Measurements from ENCODE around the gene MAGI2. TPM values are rescaled to one million over a fixed set of nuclear protein-coding genes. Genes with fewer than 3 reads are reported as not detected.

MAGI2 gene
- total RNA-seq, 6 experiments from 2014 or later: 7.1 to 9.8 (median 8.5) TPM

DNA sequence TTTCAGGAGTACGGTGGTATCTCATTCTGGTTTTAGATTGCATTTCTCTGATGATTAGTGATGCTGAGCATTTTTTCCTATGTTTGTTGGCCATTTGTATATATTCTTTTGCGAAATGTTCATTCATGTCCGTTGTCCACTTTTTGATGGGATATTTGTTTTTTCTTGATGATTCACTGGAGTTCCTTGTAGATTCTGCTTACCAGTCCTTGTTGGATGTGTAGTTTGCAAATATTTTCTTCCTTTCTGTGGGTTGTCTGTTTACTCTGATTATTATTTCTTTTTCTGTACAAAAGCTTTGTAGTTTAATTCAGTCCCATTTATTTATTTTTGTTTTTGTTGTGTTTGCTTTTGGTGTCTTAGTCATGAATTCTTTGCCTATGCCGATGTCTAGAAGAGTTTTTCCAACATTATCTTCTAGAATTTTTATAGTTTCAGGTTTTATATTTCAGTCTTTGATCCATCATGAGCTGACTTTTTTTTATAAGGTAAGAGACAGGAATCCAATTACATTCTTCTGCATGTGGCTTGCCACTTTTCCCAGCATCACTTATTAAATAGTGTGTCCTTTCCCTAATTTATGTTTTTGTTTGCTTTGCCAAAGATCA, 320.5 kb downstream of the MAGI2 start:
- H3K4me1 Mint-ChIP-seq (ENCODE audit: low read depth): peaks cover 22% of the 10 kb centered on the region
- DNase-seq: no peak
- no peak overlapping the region for H3K4me3 Mint-ChIP-seq
- TF ChIP-seq, protein P1, sequence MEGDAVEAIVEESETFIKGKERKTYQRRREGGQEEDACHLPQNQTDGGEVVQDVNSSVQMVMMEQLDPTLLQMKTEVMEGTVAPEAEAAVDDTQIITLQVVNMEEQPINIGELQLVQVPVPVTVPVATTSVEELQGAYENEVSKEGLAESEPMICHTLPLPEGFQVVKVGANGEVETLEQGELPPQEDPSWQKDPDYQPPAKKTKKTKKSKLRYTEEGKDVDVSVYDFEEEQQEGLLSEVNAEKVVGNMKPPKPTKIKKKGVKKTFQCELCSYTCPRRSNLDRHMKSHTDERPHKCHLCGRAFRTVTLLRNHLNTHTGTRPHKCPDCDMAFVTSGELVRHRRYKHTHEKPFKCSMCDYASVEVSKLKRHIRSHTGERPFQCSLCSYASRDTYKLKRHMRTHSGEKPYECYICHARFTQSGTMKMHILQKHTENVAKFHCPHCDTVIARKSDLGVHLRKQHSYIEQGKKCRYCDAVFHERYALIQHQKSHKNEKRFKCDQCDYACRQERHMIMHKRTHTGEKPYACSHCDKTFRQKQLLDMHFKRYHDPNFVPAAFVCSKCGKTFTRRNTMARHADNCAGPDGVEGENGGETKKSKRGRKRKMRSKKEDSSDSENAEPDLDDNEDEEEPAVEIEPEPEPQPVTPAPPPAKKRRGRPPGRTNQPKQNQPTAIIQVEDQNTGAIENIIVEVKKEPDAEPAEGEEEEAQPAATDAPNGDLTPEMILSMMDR (IDR thresholded peaks at IDR 0.05): no peak
- H3K9me3 Mint-ChIP-seq: no peaks in the 10 kb centered on the region
- peak overlapping the region; percentile 1; the same call in 1 of the 2 replicates for H3K27ac Mint-ChIP-seq
- no peaks in the 10 kb centered on the region for H3K27me3 Mint-ChIP-seq (ENCODE audit: insufficient read depth)
- H3K36me3 Mint-ChIP-seq (ENCODE audit: low read depth): peaks cover 5% of the 10 kb centered on the region; the same call in 1 of the 2 replicates

DNA sequence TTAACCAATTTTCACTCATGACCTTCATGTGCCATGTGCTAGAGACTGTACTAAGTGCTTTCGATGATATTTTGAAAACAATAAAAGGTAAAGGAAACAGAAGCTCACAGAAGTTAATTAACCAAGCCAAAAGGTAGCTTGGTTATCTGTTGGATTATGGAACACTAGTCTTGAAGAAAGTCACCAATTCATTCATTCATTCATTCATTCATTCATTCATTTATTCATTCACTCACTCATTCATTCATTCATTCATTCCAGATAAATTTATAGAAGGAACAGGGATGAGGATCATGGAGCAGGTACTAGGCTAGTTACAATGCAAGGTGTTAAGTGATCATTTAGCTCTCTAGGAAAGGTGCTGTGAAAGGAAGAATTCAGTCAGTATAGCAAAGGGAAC, 322.8 kb downstream of the MAGI2 start:
- peaks cover 14% of the 10 kb centered on the region for H3K4me1 Mint-ChIP-seq (ENCODE audit: low read depth)
- H3K9me3 Mint-ChIP-seq: no peaks in the 10 kb centered on the region
- H3K4me3 Mint-ChIP-seq: no peak overlapping the region
- H3K27ac Mint-ChIP-seq: no peak overlapping the region
- no peaks in the 10 kb centered on the region for H3K27me3 Mint-ChIP-seq (ENCODE audit: insufficient read depth)
- DNase-seq: no peak
- H3K36me3 Mint-ChIP-seq (ENCODE audit: low read depth): no peaks in the 10 kb centered on the region
- TF ChIP-seq, protein P1 (IDR thresholded peaks at IDR 0.05): no peak

DNA sequence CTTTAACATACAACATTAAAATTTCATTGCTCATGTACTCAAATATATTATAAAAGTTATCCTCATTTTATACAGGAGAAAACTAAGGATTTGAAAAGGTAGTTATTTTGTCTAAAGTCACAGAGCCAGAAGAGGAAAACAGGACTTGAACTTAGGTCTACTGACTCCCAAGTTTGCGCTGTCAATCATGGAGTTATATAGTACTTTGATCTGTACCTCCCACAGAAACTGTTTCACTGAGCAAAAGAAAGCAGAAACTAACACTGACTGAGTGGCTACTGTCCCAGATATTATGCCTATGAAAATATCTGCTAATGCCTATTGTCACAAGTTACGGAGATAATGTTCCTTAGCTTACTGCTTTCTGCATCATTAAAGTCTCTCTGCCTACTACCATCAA, 329.1 kb downstream of the MAGI2 start:
- H3K9me3 Mint-ChIP-seq: no peaks in the 10 kb centered on the region
- DNase-seq: no peak
- peaks cover 36% of the 10 kb centered on the region for H3K4me1 Mint-ChIP-seq (ENCODE audit: low read depth)
- H3K36me3 Mint-ChIP-seq (ENCODE audit: low read depth): peaks cover 5% of the 10 kb centered on the region; the same call in 1 of the 2 replicates
- no peaks in the 10 kb centered on the region for H3K27me3 Mint-ChIP-seq (ENCODE audit: insufficient read depth)
- no peak overlapping the region for H3K27ac Mint-ChIP-seq
- no peak overlapping the region for H3K4me3 Mint-ChIP-seq
- TF ChIP-seq, protein P1 (IDR thresholded peaks at IDR 0.05): no peak

DNA sequence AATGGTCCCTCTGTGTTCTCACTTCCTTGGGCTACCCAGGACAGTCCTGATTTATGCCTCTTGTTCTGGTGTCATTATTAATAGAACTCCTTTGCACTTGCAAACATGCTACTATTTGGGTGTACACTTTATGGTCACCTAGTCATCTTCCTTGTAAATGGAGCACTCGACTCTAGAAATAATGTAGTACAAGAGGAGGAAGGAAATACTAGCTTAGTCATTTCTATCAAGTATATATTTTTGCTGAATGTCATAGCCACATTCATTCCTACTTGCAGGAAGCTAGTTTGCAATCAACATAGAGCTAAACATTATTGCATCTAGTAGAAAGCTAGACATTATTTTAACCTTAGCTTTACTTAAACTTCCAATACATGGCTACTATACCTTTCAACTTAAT, 335.3 kb downstream of the MAGI2 start:
- H3K4me3 Mint-ChIP-seq: no peak overlapping the region
- DNase-seq: peak; percentile 28
- peaks cover 4% of the 10 kb centered on the region; the same call in 1 of the 2 replicates for H3K27me3 Mint-ChIP-seq (ENCODE audit: insufficient read depth)
- peak overlapping the region; percentile 7; the same call in 1 of the 2 replicates for H3K27ac Mint-ChIP-seq
- TF ChIP-seq, protein P1 (IDR thresholded peaks at IDR 0.05): no peak
- H3K4me1 Mint-ChIP-seq (ENCODE audit: low read depth): peaks cover 66% of the 10 kb centered on the region
- no peaks in the 10 kb centered on the region for H3K36me3 Mint-ChIP-seq (ENCODE audit: low read depth)
- no peaks in the 10 kb centered on the region for H3K9me3 Mint-ChIP-seq

DNA sequence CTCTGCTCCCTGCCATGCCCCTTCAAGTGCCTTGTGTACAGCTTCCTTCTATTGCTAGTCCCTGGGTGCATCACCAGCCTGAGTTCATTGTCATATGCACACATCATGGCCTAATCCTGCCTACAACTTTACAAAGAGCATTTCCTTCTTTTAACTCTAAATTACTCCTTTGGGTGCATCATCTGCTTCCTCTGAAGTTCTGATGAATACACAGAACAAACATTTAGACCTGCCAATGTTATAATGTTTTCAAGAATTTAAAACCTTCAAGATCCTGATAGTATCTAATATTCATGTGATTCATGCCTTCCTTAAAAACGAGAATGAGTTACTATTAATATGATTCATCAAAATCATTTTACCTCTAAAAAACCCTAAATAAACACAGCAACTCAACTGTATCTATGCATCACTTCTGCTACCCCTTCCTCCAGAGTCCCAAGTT, 357.1 kb downstream of the MAGI2 start:
- DNase-seq: peak; percentile 88
- peak overlapping the region; percentile 9; the same call in 1 of the 2 replicates for H3K4me3 Mint-ChIP-seq
- TF ChIP-seq, protein P1 (IDR thresholded peaks at IDR 0.05): no peak
- peaks cover 9% of the 10 kb centered on the region for H3K9me3 Mint-ChIP-seq
- H3K36me3 Mint-ChIP-seq (ENCODE audit: low read depth): peaks cover 25% of the 10 kb centered on the region
- no peaks in the 10 kb centered on the region for H3K27me3 Mint-ChIP-seq (ENCODE audit: insufficient read depth)
- H3K27ac Mint-ChIP-seq: peak overlapping the region; percentile 79
- peaks cover 59% of the 10 kb centered on the region for H3K4me1 Mint-ChIP-seq (ENCODE audit: low read depth)

All from HFFc6 (cell line).